ENCODE measurements around the gene NTM.

NTM gene

GRCh38 chr11:132131047-132131446 is 760.6 kb downstream of the NTM start:
- TF ChIP-seq, protein P1, sequence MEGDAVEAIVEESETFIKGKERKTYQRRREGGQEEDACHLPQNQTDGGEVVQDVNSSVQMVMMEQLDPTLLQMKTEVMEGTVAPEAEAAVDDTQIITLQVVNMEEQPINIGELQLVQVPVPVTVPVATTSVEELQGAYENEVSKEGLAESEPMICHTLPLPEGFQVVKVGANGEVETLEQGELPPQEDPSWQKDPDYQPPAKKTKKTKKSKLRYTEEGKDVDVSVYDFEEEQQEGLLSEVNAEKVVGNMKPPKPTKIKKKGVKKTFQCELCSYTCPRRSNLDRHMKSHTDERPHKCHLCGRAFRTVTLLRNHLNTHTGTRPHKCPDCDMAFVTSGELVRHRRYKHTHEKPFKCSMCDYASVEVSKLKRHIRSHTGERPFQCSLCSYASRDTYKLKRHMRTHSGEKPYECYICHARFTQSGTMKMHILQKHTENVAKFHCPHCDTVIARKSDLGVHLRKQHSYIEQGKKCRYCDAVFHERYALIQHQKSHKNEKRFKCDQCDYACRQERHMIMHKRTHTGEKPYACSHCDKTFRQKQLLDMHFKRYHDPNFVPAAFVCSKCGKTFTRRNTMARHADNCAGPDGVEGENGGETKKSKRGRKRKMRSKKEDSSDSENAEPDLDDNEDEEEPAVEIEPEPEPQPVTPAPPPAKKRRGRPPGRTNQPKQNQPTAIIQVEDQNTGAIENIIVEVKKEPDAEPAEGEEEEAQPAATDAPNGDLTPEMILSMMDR (IDR thresholded peaks at IDR 0.05; ENCODE audit: low read depth, low read length) = no peak
- H3K4me3 ChIP-seq (ENCODE audit: low read depth, low read length) = no peak overlapping the region
- H3K9me3 ChIP-seq = no peaks in the 10 kb centered on the region
- H3K4me1 ChIP-seq = no peaks in the 10 kb centered on the region
- no peaks in the 10 kb centered on the region for H3K27me3 ChIP-seq
- DNase-seq = no peak
- no peaks in the 10 kb centered on the region for H3K36me3 ChIP-seq

DNA sequence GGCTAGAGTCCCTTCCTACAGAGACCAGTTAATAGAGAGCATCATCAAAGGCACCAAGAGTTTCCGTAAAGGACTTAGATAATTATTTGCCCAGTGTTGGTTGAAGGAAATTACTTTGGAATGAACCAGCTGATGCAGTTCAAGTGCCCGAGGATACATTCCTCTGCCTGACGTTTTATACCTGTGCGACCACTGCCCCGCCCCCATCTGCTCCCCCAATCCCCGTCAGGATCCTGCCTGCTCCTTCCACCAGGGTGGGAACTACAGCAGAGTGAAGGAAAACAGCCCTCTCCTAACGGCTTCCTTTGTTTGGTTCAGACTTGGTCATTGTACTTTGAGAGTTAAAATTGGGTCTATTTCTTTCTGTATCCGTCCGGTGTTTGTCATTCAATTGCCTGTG is 761.5 kb downstream of the NTM start:
- Histone ChIP-seq H3K4me1 (no peaks in the 10 kb centered on the region), H3K4me3 (ENCODE audit: low read depth, low read length) (no peak overlapping the region), H3K9me3 (no peaks in the 10 kb centered on the region), H3K36me3 (no peaks in the 10 kb centered on the region), H3K27me3 (no peaks in the 10 kb centered on the region)
- TF ChIP-seq, protein P1 (IDR thresholded peaks at IDR 0.05; ENCODE audit: low read depth, low read length) = no peak
- no peak for DNase-seq

- no peaks in the 10 kb centered on the region for H3K27me3 ChIP-seq
- no peaks in the 10 kb centered on the region for H3K4me1 ChIP-seq
- no peaks in the 10 kb centered on the region for H3K9me3 ChIP-seq
- H3K36me3 ChIP-seq = no peaks in the 10 kb centered on the region
- no peak for DNase-seq
- TF ChIP-seq, protein P1 (IDR thresholded peaks at IDR 0.05; ENCODE audit: low read depth, low read length) = no peak
- no peak overlapping the region for H3K4me3 ChIP-seq (ENCODE audit: low read depth, low read length)
These were observed 763.9 kb downstream of the NTM start for GRCh38 chr11:132134322-132134721.

DNA sequence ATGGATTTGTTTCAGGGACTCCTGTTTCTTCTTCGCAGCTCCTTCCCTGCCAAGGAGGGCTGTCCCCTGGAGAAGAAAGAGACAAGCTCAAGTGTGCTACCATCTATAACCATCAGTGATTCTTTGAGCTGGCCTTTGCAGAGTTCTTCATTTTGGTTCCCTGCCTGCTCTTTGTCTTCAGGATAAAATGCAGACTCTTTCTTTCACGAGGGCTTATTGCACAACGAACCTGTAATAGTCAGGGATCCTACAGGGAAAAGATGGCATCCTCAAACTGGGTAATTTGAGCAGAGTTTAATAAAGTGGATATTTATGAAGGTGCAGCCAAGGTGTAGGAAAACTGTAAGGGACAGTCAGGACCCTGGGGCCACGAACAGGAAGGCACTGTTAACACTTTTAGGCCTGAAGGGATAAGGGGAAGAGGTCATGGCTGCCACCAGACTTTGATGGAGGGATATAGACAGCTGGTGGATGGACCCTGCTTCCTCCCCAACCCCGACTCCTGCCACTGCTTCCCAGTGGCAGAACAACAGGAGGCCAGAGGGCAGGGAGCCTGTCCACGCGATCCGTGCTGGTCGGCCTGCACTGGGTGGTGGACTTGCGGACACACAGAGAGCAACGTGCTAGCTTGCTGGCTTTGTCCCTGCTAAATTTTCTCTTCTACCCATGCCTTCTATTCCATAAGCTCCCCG is 767.0 kb downstream of the NTM start:
- Histone ChIP-seq H3K4me1 (no peaks in the 10 kb centered on the region), H3K9me3 (no peaks in the 10 kb centered on the region), H3K27me3 (no peaks in the 10 kb centered on the region), H3K36me3 (no peaks in the 10 kb centered on the region), H3K4me3 (ENCODE audit: low read depth, low read length) (no peak overlapping the region)
- no peak for DNase-seq
- TF ChIP-seq, protein P1 (IDR thresholded peaks at IDR 0.05; ENCODE audit: low read depth, low read length) = no peak

GRCh38 chr11:132137981-132138313 is 767.5 kb downstream of the NTM start:
- H3K36me3 ChIP-seq = no peaks in the 10 kb centered on the region

DNA sequence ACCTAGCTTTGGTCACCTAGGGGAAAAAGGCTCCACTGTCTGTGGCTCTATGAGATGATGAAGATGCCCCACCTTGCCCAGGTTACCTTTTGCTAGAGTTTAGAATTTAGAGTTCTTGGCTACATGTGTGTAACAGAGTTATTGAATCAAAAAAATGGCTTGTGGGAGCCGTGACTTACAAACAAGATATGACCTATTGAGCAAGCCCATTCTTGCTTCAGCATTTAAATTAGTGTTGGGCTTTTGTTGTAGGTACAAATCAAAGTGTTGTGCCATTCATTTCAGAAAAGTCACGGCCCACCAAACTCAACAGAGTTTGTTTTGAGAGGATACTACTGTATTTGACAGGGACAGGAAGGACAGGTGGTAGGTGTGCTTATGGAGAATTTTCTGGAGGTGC is 768.8 kb downstream of the NTM start:
- no peaks in the 10 kb centered on the region for H3K4me1 ChIP-seq
- no peak overlapping the region for H3K4me3 ChIP-seq (ENCODE audit: low read depth, low read length)
- H3K36me3 ChIP-seq = no peaks in the 10 kb centered on the region
- H3K27me3 ChIP-seq = no peaks in the 10 kb centered on the region
- H3K9me3 ChIP-seq = no peaks in the 10 kb centered on the region
- no peak for DNase-seq
- TF ChIP-seq, protein P1 (IDR thresholded peaks at IDR 0.05; ENCODE audit: low read depth, low read length) = no peak

More at GRCh38 chr11:132137981-132138313, 767.5 kb downstream of the NTM start:
- no peak for DNase-seq
- Histone ChIP-seq H3K4me3 (ENCODE audit: low read depth, low read length) (no peak overlapping the region), H3K4me1 (no peaks in the 10 kb centered on the region), H3K27me3 (no peaks in the 10 kb centered on the region), H3K9me3 (no peaks in the 10 kb centered on the region)
- TF ChIP-seq, protein P1 (IDR thresholded peaks at IDR 0.05; ENCODE audit: low read depth, low read length) = no peak

Data from BE2C (cell line).